ENCODE measurements around the gene ATP8B3. TPM values are rescaled to one million over a fixed set of nuclear protein-coding genes. Genes with fewer than 3 reads are reported as not detected.

The ATP8B3 gene
- total and polyA plus RNA-seq, 10 of the 15 experiments (the other 5 are each of a cell fraction or from before 2014, with no cell fraction given), result 0.13 to 1.7 (median 0.52) TPM

DNA sequence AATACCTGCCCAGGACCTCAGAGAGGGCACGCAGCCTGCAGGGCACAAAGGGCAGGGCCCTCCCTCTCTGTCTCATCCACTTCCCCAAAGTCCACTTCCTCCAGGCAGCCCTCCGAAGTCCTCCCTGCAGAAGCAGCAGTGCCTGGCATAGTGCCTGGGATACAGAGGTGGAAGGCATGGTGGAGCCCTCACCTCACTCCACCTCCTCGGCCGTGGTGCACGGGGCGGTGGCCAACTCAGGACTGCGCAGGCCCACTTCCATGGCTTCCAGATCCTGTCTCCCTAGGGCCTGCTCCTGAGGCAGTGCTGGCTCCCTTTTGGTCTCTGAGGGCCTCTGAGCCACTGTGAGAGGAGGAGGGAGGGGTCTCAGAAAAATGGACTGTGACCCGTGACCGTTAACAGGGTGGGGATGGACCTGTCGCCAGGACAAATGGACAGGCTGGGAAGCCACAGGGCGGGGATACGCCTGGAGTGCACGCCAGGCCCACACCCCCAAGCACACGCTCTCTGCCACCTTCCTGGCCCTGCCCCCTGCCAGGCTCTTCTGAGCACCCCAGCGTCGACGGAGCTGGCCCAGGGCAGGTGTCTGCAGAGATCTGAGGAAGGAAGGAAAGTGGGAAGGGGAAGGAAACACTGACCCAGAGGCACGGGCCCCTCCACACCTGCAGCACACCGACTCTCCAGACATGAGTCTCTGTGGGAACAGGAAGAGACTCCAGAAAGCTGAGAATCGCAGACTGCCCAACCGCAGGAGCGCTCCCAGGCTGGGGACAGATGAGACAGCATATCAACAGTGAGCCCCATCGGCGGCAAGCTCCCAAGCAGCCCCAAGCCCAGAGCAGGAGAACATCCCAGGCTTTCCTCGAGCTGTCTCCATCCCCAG, 27.8 kb upstream of the ATP8B3 start:
- no peak overlapping the region for H3K4me2 ChIP-seq (ENCODE audit: control insufficient read depth, insufficient read depth)
- no peaks in the 10 kb centered on the region for H3K27me3 ChIP-seq (replicated peaks in 1 of 2; ENCODE audit: control insufficient read depth in 2 of 2, insufficient read depth in 2 of 2, low read length in 1 of 2)
- peaks cover 49% of the 10 kb centered on the region for H3K79me2 ChIP-seq (ENCODE audit: control insufficient read depth, insufficient read depth, low read length)
- BruUV-seq (replicated peaks), result no TSS peak
- DNase-seq (ENCODE audit: low read depth, low spot score), result no peak
- H4K20me1 ChIP-seq (ENCODE audit: control insufficient read depth, insufficient read depth), result peaks cover 8% of the 10 kb centered on the region
- no peak for FAIRE-seq
- H3K9me3 ChIP-seq (replicated peaks; ENCODE audit: control insufficient read depth, insufficient read depth, low read length), result no peaks in the 10 kb centered on the region
- H3K36me3 ChIP-seq (ENCODE audit: control insufficient read depth in 2 of 2, insufficient read depth in 2 of 2, low read length in 1 of 2), result peaks cover 0 to 3% of the 10 kb centered on the region in 2 experiments; a peak in 2 of 4 replicates
- no peak overlapping the region for H3K4me3 ChIP-seq
- WGBS (ENCODE audit: insufficient coverage, insufficient replicate concordance, low lambda C conversion rate, missing lambda C conversion rate), result 77% methylated on average over 22 of the region's 25 CpGs
- TF ChIP-seq TBL1XR1 (IDR thresholded peaks at IDR 0.05; ENCODE audit: low read depth, low read length), result no peak
- TF ChIP-seq POLR2AphosphoS2 (IDR thresholded peaks at IDR 0.05; ENCODE audit: low read depth, low read length), result no peak
- TF ChIP-seq POLR2A (IDR thresholded peaks at IDR 0.05; ENCODE audit: low read depth, low read length), result peak; percentile 55; the same call in 1 of the 2 replicates
- TF ChIP-seq, protein P1, sequence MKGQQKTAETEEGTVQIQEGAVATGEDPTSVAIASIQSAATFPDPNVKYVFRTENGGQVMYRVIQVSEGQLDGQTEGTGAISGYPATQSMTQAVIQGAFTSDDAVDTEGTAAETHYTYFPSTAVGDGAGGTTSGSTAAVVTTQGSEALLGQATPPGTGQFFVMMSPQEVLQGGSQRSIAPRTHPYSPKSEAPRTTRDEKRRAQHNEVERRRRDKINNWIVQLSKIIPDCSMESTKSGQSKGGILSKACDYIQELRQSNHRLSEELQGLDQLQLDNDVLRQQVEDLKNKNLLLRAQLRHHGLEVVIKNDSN (IDR thresholded peaks at IDR 0.05; ENCODE audit: borderline replicate concordance, extremely low read length, insufficient read depth, low read depth, low read length), result no peak
- H3K27ac ChIP-seq (ENCODE audit: control insufficient read depth, insufficient read depth), result no peak overlapping the region
- intact Hi-C loops (cut with micrococcal nuclease; ENCODE audit: unreplicated experiment) (no loop called here), in situ Hi-C loops (cut with MboI) (no loop called here)
- H3K9ac ChIP-seq (ENCODE audit: control insufficient read depth, insufficient read depth, low read length), result no peak overlapping the region
- ChIA-PET RAD21 (ENCODE audit: unreplicated experiment) (no interaction called here), CTCF (interaction anchor here (4.2 kb wide), 1 partner anchor 14 kb away, joined by 27 read pairs; no protein-coding TSS in a partner anchor), POLR2A (no interaction called here), SMC1A (ENCODE audit: uncharacterized antibody, unreplicated experiment) (no interaction called here)
- H2AFZ ChIP-seq (ENCODE audit: control insufficient read depth, low read depth, low read length), result no peak overlapping the region
- H3K4me1 ChIP-seq (ENCODE audit: control insufficient read depth, insufficient read depth, low read length), result no peaks in the 10 kb centered on the region
- no peak for ATAC-seq

Data from GM12878 (cell line).